Hematopoietic multipotent progenitor cell treated with erythropoietin and hydrocortisone succinate and interleukin-3 and kit ligand, for 4 days (in vitro differentiated cells): Measurements from ENCODE around the gene CELF2.
"Not testable (repeated sequence)": the region's sequence is repeated elsewhere in the genome, so short reads cannot be mapped to it uniquely, and the experiment has no call there.

Experiments
- DNase-seq: peaks from one replicate; pipeline ENCODE4 v3.0.0-alpha.2; 2015

The CELF2 gene

DNA sequence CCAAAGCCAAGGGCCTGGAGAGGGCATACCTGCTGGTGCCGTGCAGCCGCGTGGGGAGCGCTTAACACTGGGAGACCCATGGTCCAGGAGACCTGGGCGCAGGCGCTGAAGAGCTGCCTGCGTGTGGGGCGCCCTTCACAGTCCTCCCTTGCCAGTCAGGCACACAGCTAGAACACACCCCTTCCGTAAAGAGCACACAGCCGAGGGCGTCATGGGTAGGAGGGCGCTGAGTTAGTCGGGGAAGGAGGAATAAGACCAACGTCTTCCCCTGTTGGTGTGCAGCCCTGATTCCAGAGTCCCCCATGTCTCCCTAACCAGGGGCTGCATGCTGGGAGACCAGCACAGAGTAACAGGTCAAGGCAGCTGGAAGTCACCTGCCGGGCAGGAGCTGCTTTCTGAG is 319.8 kb downstream of the CELF2 start:
- DNase-seq = peak; percentile 70

DNA sequence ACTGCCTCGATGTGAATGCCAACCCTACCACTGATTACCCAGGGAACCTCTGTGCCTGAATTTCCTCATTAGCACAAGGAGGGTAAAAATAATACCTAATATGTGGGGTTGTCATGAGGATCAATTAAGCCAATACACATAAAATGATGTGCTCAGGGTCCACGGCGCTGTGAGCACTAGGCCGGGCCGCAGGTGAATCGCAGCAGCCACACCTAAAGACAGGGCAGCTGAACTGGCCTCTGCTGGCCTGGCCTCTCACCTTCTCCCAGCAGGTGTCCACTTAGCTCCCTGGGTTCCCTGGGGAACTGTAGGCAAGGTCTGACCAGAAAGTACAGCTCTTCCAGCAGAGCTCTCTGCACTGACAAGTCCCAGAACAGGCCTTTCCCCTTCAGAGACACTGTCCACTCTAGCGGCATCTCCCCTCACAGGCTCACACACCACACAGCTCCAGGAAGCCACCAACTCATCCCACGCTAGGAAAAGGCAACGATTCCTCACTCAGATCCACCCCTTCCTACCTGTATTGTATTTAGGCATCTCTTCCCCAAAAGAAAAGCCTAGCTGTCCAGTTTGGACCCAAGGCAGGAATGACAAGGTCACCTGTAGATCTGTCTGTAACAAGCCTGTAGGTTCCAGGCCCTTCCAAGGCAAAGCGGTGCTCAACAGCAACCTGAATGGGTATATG is 320.6 kb downstream of the CELF2 start:
- DNase-seq = no peak

DNA sequence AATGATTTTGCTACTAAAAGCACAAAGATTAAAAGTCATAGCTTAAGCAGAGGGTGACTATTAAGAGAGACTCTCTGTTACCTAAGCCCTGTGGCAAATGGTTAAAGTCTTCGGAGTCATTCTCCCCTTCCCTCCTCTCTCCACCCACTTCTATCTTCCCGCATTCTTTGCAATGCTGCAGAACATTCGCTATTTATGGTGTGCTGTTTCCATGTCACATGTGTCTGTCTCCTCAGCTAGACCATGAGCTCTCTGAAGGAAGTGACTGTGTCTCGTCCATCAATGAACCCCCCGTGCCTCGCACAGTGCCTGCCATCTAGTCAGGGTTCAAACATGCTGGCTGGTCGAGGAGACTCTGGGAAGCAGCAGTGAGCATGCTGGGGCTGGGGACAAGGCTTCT is 321.3 kb downstream of the CELF2 start:
- DNase-seq = no peak

DNA sequence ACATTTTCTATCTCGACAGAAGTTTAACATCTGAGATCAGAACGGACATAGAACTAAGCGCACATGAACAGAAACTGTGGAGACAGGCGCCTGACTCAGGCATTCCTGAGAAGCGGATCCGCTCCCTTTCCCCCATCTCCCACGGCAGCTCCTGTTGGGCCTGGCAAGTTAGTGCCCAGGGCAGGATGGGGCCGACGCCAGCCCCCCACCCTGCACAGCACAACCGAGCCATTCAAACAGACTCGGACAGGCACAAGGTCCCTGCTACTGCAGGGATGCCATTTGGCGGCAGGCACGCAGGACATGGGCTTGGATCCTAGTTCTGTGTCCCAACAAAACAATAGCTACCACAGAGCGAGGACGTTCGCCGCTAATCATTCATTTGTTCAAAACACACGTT is 322.0 kb downstream of the CELF2 start:
- DNase-seq = no peak

- DNase-seq = no peak
These were observed 323.8 kb downstream of the CELF2 start for GRCh38 chr10:11341283-11341960.

DNA sequence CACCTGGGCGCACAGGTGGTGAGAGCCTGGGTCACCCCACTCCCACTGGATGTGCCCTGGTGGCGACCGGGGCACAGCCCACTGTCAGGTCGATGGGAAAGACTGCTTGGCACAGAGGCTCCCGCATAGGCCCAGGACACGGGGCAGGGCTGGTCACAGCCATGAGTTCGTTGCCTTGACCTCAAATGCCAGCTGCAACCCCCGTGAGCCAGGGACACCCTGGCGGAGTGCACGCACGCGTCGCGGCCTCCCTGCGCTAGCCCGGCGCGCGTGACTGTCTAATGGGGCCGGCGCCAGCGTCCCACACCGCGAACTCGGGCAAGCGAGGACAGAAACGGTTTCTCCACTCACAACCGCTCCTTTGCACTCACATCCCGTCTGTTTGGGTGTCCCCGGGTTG is 326.4 kb downstream of the CELF2 start:
- DNase-seq = no peak

DNA sequence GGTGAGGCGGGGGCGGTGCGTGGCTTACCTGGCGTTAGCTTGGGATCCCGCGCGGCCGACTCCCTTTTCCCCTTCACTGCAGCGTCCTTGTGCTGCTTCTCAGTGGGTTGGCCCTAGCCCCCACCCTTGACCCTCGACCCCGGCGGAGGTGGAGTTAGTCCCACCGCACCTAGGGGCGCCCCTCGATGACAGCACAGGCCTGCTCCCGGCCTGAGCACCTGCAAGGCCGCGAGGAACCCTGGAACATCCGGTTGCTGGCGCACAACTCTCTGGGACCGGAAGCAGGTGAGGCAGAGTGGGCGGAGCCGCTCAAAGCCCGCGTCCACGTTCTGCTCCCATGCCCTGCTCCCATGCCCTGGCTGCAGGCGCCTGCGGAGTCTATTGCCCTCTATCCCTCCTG is 326.9 kb downstream of the CELF2 start:
- DNase-seq = peak; percentile 37

GRCh38 chr10:11345224-11346054 is 327.8 kb downstream of the CELF2 start:
- DNase-seq = peak; percentile 84

DNA sequence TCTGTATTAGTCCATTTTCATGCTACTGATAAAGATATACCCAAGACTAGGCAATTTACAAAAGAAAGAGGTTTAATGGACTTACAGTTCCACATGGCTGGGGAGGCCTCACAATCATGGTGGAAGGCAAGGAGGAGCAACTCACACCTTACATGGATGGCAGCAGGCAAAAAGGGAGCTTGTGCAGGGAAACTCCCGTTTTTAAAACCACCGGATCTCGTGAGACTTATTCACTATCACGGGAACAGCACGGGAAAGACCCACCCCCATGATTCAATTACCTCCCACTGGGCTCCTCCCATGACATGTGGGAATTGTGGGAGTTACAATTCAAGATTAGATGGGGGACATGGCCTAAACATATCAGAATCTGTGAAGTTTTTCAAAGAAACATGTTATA is 329.9 kb downstream of the CELF2 start:
- not testable (repeated sequence) for DNase-seq

DNA sequence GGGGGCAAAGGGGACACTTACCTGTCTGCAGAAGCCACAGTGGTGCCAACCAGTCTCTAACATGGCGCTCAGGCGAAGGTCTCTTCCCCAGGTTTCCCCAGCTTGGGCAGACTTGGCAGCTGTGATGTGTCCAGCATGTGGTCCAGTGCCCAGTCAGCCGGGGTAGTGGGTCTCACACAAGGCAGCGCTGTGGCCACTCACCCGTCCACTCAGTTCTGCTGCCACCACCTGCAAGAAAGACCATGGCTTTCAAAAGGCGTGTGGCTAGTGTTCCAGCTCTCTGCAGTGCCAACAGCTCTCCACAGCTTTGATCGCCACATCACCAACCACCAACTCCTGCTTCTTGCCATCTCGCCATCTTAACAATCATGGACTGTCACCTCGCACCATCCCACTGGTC is 334.1 kb downstream of the CELF2 start:
- no peak for DNase-seq

DNA sequence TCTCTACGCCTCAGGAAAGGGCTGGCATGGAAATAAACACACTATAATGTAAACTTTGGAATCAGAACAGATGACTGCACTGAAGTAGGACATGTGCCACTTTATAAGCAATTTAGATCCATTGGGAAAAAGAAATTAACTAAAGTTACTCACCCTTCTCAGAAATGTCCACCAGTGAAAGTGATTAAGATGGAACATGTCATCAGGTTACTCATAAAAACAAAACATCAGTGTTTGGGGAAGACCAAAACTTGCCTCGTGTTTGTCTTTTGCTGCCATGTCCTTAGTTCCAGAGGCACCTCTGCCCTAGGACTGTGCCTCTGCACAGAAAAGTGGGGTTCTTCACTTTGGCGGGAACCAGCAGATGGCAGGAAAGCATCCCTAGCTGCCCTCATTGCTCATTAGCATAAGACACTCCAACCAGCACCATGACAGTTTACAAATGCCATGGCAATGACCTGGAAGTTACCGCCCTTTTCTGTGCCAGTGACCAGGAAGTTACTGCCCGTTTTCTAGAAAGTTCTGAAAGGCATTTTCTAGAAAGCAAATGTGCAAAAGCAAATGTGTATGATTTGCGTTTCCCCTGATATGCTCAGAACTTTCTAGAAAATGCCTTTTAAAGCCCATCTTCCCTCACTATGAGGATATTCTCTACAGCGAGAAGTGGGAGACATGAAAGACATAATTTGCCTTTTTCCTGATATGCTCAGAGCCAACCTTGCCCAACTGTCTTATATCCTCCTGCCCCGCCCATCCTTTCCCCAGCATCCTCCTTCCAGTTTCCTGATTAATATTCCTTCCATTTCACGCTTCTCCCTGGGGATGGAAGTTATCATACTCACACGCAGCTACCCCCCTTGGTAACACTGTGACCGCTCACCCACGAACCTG is 335.6 kb downstream of the CELF2 start:
- no peak for DNase-seq

DNA sequence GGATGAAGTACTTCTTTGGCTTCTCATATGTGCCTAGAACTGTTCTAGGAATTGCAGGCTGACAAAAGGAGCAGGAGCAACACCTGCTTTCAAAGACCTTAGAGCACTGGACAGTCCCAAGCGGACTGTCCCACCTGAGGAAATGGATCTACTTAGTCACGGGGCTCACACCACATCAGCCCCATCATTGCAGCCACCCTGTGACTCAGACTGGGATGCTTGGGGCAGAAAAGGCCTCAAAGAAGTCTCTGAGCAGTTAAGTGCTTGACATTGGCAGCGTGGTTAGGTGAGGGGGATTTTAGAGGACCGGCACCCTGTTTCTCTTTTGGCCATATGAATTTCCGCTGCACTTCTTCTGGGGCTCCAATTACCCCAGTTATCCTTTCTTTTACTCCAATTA is 337.2 kb downstream of the CELF2 start:
- no peak for DNase-seq

- DNase-seq = peak; percentile 47
These were observed 337.9 kb downstream of the CELF2 start for GRCh38 chr10:11355592-11355991.

GRCh38 chr10:11357439-11357838 is 339.8 kb downstream of the CELF2 start:
- no peak for DNase-seq

DNA sequence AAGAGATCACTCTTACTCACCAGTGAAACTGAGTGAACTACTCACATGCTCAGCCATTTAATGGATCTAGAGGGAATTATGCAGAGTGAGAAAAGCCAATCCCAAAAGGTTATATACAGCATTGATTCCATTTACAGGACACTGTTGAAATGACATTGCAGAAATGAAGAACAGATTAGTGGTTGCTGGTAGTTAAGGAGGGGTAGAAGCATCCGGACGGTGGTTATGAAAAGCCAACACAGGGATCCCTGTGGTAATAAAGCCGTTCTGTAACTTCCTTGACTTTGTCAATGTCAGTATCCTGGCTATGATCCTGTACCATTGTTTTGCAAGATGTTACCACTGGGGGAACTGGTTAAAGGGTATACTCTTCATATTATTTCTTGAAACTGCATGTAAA is 340.3 kb downstream of the CELF2 start:
- DNase-seq = peak; percentile 69

DNA sequence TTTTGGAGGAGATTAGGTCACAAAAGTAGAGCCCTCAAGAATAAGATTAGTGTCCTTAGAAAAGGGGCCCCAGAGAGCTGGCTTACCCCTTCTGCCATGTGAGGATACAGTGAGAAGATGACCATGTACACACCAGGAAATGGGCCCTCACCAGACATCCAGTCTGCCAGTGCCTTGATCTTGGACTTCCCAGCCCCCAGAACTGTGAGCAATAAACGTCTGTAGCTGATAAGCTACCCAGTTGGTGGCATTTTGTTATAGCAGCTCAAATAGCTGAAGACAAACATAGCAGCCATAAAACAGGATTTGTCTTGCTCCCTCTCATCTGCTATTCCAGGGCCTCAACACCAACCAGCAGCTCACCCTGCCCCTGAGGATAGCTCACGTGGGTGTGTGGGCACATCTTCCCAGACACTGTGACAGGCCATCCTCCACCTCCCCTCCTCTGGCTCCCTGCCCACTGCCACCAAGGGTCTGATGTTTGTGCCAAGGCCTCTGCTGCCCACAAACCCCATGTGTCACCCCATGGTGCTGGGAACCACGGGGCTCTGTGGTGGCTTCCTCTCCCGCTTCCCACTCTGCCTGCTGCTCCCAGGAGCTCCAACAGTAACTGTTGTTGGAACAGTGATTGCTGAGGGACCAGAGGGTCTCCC is 341.4 kb downstream of the CELF2 start:
- DNase-seq = no peak

- no peak for DNase-seq
These were observed 342.2 kb downstream of the CELF2 start for GRCh38 chr10:11359869-11360268.

GRCh38 chr10:11363497-11363896 is 345.8 kb downstream of the CELF2 start:
- no peak for DNase-seq

DNA sequence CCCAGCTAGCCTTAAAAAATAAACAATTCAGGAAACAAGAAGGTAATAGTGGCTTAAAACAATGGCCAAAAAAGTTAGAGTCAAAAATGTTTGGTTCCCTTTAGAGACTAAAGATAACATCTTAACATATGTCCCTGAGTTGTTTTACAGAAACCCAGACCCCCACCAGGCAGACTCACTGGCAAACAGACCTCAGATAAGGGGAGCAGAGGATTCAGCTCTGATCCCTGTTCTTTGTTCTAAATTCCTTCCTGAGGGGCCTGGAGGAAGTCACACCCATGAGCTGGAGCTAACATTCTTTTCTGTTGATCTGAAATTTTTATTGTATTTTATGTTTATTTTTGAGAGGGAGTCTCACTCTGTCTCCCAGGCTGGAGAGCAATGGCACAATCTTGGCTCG is 346.6 kb downstream of the CELF2 start:
- DNase-seq = no peak

- DNase-seq = peak; percentile 49
These were observed 349.2 kb downstream of the CELF2 start for GRCh38 chr10:11366889-11367288.

- no peak for DNase-seq
These were observed 349.8 kb downstream of the CELF2 start for GRCh38 chr10:11367505-11367904.

DNA sequence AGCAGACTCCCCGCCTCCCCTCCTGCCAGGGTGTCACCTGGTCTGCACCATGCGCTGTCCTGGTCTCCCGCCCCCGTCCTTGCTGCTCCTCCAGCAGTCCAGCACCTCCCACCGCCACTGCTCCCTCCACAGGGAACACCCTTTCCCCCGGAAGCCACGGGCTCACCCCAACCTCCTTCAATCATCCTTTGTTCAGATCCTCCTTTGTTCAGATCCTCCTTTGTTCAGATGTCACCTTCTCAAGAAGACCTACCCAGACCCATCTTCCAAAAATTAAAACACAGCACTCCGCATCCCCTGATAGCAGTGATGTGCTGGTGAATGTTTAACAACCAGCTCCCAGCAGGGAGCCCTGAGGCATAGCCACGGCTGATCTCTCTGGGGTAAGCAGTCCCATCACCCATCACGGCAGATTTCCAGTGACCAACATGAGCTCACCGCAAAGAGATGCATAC is 356.1 kb downstream of the CELF2 start:
- no peak for DNase-seq
